Measurements from ENCODE around the gene SETD3.

SETD3 gene

DNA sequence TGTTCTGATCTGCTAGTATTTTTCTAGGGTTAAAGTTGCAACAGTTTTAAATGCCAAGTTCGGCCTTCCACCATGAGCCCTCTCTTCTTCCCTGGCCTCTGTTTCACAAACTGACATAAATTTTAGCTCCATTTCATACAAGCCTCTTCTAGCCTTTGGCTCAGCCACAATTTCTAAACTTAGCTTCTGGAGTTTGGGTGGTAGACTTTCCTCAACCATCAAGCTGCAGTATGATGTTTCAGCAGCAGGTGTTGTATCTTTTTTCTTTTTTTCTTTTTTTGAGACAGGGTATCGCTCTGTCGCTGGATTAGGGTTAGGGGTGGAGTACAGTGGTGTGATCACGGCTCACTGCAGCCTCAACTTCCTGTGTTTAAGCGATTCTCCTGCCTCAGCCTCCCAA is 29.4 kb downstream of the SETD3 start:
- DNase-seq = no peak

DNA sequence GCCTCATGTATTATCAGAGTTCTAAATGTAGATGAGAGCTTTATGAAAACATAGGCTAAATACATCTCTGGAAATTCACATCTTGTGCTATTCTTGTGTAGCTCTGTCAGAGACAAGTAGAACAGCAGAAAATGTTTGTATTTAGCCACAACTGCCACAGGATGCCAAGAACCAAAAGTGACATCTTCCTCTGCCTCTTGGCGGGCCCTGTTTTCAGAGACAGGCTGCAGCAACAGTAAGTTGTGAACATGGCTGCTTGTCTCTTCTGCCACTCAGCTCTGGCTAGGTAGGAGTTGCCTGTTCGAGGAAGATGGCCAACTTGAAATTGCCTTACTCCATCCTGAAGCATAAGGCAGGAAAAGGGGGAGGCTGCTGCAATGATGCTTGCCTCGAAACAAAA is 30.4 kb downstream of the SETD3 start:
- no peak for DNase-seq

DNA sequence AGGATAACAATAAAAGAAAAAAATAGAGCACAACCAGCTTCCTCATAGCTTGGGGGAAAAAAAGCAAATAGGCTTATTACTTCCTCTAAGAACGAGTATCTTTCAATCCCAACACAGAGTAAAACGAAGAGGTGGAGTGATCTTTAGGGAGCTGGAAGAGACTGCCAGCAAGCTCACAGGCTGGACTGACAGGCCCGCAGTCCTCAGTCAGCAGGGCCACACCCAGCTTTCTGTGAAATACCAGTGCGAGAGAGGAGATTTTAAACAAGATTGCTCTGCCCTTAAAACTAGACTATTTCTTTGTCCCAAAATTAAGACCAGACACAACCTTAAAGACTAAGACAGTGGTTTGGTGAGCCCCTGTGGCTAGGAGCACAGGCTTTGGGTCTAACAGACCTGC is 32.9 kb downstream of the SETD3 start:
- no peak for DNase-seq

DNA sequence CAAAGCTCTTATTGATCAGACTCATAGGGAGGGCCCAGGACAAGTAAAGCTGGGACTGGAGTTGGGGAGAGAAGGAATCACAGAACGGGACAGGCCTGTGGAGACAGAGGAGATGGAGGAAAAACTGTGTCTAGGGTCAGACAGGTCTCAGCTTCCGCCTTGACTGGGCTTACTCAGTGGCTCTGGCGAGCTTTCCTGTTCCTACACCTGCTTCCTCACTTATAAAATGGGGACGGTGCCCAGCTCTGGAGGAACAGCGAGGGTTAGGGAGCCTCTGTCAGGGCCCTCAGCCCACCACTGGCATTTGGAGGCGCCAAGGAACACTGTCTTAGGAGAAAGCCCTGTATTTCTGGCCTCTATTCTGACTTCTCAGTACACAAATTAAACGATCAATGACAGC is 34.7 kb downstream of the SETD3 start:
- no peak for DNase-seq

DNA sequence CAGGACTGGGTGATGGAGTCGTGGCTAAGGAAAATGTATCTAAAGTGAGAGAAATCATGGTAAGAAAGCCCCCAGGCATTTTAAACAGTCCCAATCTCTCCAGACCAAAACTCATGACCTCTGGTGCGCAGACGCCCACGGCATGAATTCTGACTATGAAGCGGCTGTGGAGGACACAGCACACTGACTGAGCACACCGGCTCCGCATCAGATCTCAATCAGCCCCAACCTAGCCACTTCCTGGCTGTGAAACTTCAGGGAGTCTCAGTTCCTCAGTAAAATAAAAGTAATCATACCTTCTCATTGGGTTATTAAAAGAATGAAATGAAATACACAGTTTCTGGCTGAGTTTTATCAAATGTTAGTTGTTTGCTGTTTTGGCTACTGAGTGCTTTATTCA is 38.7 kb downstream of the SETD3 start:
- no peak for DNase-seq

GRCh38 chr14:99441157-99441870 is 39.3 kb downstream of the SETD3 start:
- no peak for DNase-seq

DNA sequence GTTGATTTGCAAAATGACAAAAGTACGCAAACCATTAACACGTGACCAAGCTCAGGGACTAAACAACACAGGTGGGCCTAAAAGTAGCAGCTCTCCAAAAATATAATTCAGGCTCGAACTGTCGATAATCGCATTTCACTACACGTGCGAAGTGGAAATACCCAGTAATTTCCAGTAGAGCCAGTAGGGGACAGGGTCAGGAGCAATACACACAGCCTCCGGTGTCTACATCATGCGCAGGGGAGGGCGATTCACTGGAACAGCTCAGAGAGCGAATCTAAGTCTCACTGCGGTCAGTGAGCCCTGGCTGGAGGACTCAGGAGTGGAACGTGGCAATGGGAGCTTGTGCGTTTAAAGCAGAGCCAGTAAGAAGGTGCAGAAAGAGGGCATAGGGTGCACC is 40.4 kb downstream of the SETD3 start:
- no peak for DNase-seq

DNA sequence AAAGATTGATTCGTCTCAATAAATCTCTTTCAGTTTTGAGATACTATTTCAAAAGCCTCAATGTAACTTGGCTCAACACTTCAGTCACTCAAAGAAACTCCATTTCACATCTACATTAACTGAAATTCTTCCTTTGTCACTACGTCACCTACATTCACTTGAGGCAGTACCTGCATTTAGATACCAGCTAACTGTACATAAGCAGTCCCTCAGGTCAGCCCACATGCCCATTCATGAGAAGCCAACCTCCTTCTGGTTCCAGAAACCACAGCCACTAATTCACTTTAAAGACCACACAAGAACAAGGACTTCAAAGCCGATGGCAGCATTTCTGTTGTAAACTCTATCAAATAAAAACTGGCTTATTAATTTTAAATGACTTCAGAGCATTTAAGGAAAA is 43.0 kb downstream of the SETD3 start:
- DNase-seq = no peak

GRCh38 chr14:99436247-99437180 is 44.1 kb downstream of the SETD3 start:
- no peak for DNase-seq

GRCh38 chr14:99435327-99435726 is 45.3 kb downstream of the SETD3 start:
- DNase-seq = no peak

- no peak for DNase-seq
Measured at GRCh38 chr14:99432485-99432884, 48.2 kb downstream of the SETD3 start.

- DNase-seq = no peak
Measured at GRCh38 chr14:99431986-99432385, 48.7 kb downstream of the SETD3 start.

GRCh38 chr14:99430491-99430890 is 50.2 kb downstream of the SETD3 start:
- DNase-seq = no peak

GRCh38 chr14:99427632-99428300 is 52.9 kb downstream of the SETD3 start:
- DNase-seq = no peak

DNA sequence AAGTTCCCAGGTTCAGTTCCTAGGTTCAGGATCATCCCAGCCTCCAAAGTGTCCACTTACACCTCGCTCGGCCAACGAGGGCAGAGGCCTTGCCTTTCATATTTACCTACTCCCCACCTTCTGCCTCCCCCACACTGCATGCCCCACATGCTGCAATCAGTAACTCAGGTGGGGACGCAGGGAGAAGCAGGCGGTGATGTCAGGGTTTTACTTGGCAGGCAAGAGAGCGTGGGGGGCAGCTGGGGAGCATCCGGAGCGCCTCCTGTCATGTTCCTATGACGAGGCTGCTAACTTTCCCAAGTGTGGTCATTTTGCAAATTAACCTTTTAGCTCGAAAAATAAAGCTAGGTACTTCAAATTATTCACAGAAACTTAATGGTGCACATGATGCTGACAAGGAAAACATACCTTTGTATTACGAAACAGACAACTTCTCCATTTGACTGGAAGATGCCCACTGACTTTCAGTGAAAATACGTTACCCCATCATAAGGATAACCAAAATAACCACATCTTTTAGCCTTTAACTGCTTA is 53.8 kb downstream of the SETD3 start:
- DNase-seq = no peak

GRCh38 chr14:99426265-99426664 is 54.4 kb downstream of the SETD3 start:
- no peak for DNase-seq

- no peak for DNase-seq
Measured at GRCh38 chr14:99425272-99425681, 55.4 kb downstream of the SETD3 start.

DNA sequence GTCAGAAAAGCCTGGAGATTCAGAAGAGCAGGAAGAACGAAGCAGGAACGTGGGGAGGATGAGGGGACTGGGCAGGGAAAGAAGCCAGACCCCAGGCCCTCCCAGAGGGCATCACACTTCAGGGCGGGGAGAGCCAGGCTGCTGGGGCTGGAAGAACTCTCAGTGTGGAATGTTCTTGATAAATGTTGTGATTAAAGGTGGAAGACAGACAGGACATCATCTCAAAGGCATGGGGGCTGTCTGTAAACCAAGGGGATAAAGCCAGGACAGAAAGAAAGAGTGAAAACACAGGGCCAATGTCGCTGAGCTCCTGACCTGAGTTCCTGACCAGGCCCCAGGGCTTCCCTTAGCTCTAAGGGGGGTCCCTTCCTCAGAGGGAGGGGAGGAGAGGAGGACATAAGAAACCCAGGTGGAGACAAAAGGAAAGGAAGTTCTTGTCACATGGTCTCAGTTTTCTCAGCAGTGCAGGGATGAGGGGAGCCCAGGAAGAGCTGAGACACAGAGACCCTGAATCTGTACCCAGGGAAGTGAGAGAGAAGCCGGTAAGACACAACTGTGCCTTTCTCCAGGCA is 56.3 kb downstream of the SETD3 start:
- DNase-seq = no peak

DNA sequence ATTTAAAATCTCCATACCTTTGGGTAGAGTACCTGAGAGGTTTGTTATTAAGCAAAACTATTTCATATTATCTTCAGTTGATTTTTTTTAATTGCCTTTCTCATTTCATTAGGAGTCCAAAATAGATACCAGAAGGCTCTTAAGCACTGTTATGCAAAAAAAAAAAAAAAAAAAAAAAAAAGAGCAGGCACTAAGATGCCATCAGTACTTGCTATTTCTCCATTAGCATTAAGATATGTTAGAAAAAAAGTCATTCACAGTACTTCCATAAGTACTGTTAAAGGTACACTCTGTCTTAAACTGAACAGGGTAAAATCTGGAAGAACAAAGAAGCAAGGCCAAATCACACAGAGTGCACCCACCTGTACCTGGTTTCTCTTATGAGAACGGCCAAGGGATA is 57.2 kb downstream of the SETD3 start:
- DNase-seq = no peak

GRCh38 chr14:99422228-99423010 is 58.2 kb downstream of the SETD3 start:
- DNase-seq = no peak

DNA sequence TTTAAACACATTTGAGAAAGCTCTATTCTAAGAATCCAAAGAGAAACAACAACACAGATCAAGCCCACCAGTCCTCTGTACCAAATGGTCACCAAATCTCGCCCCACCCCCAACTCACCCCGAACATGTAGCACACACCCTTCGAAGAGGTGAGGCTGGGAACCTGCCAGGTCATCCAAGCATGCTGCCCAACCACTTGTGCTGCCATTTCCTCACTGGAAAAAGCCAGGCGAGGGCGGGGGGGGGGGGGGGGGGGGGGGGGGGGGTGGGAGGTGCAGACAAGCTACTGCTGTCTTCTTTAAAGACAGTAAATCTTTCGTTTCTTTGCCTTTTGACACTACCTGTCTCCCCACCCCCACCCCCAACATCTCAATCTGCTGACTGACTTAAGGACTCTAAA is 59.9 kb downstream of the SETD3 start:
- DNase-seq = no peak

GRCh38 chr14:99419905-99420304 is 60.8 kb downstream of the SETD3 start:
- DNase-seq = no peak
